ENCODE measurements around the gene RAB44. TPM values are rescaled to one million over a fixed set of nuclear protein-coding genes. Genes with fewer than 3 reads are reported as not detected.

Gene RAB44
- total and polyA plus RNA-seq, 12 donors, result 0.03 to 0.16 TPM; not detected in 10

DNA sequence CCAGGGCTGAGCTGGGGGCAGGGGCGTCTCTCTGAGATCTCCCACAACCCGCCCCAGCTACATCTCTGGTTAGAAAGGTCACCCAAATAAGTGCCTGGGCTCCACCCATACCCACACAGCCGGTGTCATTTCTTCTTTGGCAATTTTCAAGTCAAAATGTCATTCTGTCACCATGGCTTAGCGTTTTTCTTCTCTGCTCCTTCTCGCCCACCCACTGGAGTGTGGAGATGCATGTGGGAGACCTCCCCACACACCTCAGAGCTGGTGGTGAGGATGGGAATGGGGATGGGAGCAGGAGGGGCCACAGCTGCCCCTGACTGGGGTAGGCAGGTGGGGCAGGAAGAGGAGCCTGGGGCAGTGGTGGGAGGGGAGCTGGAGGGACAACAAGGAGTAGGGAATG lies 78.5 kb downstream of the RAB44 start:
- 74 to 82% (median 76%) methylated on average over 5 of the region's 5 CpGs for WGBS, 4 donors
- TF ChIP-seq POLR2A (IDR thresholded peaks at IDR 0.05), result no peak
- TF ChIP-seq, protein P1, sequence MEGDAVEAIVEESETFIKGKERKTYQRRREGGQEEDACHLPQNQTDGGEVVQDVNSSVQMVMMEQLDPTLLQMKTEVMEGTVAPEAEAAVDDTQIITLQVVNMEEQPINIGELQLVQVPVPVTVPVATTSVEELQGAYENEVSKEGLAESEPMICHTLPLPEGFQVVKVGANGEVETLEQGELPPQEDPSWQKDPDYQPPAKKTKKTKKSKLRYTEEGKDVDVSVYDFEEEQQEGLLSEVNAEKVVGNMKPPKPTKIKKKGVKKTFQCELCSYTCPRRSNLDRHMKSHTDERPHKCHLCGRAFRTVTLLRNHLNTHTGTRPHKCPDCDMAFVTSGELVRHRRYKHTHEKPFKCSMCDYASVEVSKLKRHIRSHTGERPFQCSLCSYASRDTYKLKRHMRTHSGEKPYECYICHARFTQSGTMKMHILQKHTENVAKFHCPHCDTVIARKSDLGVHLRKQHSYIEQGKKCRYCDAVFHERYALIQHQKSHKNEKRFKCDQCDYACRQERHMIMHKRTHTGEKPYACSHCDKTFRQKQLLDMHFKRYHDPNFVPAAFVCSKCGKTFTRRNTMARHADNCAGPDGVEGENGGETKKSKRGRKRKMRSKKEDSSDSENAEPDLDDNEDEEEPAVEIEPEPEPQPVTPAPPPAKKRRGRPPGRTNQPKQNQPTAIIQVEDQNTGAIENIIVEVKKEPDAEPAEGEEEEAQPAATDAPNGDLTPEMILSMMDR (IDR thresholded peaks at IDR 0.05), result no peak
- Histone ChIP-seq H3K36me3 (replicated peaks in 1 of 2) (no peaks in the 10 kb centered on the region), H3K9me3 (replicated peaks in 1 of 3) (no peaks in the 10 kb centered on the region), H3K4me1 (replicated peaks in 1 of 2) (no peaks in the 10 kb centered on the region), H3K27me3 (peaks cover 6% of the 10 kb centered on the region), H3K27ac (no peak overlapping the region), H3K4me3 (no peak overlapping the region)
- intact Hi-C loops (cut with DNase I), result loop anchor here in 1 of 2 donors (10.0 kb wide), 1 partner anchor 419 kb away; no protein-coding TSS in a partner anchor
- no peak for DNase-seq

- Histone ChIP-seq H3K27me3 (peaks cover 6% of the 10 kb centered on the region), H3K4me3 (no peak overlapping the region), H3K27ac (no peak overlapping the region), H3K4me1 (replicated peaks in 1 of 2) (no peaks in the 10 kb centered on the region), H3K36me3 (replicated peaks in 1 of 2) (no peaks in the 10 kb centered on the region), H3K9me3 (replicated peaks in 1 of 3) (no peaks in the 10 kb centered on the region)
- 53 to 62% (median 57%) methylated on average over 5 of the region's 5 CpGs for WGBS, 4 donors
- intact Hi-C loops (cut with DNase I), result loop anchor here in 1 of 2 donors (10.0 kb wide), 1 partner anchor 417 kb away; no protein-coding TSS in a partner anchor
- DNase-seq, result no peak
- TF ChIP-seq, protein P1 (IDR thresholded peaks at IDR 0.05), result no peak
- TF ChIP-seq POLR2A (IDR thresholded peaks at IDR 0.05), result no peak
Measured at GRCh38 chr6:36777801-36778200, 80.2 kb downstream of the RAB44 start.

GRCh38 chr6:36779227-36779626 lies 81.6 kb downstream of the RAB44 start:
- intact Hi-C loops (cut with DNase I), result loop anchor here in 1 of 2 donors (10.0 kb wide), 1 partner anchor 416 kb away; no protein-coding TSS in a partner anchor
- no peak for DNase-seq
- TF ChIP-seq, protein P1 (IDR thresholded peaks at IDR 0.05), result no peak
- no peak for TF ChIP-seq POLR2A (IDR thresholded peaks at IDR 0.05)
- WGBS, 4 donors, result 59 to 91% (median 79%) methylated on average over 3 to 5 of the region's 5 CpGs
- Histone ChIP-seq H3K4me1 (replicated peaks in 1 of 2) (no peaks in the 10 kb centered on the region), H3K36me3 (replicated peaks in 1 of 2) (no peaks in the 10 kb centered on the region), H3K27ac (no peak overlapping the region), H3K4me3 (no peak overlapping the region), H3K9me3 (replicated peaks in 1 of 3) (no peaks in the 10 kb centered on the region), H3K27me3 (peaks cover 6% of the 10 kb centered on the region)

DNA sequence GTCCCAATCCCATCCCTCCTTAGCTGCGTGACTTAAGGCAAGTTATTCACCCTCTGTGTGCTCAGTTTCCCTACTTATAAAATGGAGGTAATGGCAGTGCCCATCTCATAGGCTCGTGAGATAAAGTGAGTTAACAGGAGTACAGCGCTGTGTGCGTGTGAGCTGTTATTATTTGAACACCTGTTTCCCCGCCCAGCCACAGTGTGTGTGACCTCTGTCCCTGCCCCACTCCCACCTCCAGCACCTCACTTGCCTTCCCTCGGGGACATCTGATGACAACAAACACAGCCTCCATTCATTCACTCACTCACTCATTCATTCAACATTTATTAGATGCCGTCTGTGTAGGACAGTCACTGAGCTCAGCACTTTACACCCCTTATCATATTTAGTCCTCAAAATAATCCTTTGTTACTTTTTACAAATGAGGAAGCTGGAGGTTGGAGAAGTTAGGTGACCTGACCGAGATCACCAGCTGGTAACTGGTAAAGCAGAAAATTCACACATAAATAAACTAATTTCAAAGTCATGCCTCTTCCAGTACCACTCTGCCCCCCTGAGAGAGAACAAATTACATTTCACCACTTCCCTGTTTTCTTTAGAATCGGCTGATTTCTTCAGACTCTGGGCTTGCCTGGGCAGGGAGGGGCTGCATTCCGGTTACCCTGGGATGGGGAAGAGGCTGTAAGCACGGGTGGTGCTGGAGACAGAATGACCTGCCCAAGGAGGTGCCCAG lies 83.0 kb downstream of the RAB44 start:
- H3K27ac ChIP-seq, result no peak overlapping the region
- no peak for DNase-seq
- no peak overlapping the region for H3K4me3 ChIP-seq
- H3K9me3 ChIP-seq (replicated peaks in 1 of 3), result no peaks in the 10 kb centered on the region
- TF ChIP-seq, protein P1 (IDR thresholded peaks at IDR 0.05), result no peak
- TF ChIP-seq POLR2A (IDR thresholded peaks at IDR 0.05), result no peak
- intact Hi-C loops (cut with DNase I), result no loop called here
- no peaks in the 10 kb centered on the region for H3K36me3 ChIP-seq (replicated peaks in 1 of 2)
- peaks cover 6% of the 10 kb centered on the region for H3K27me3 ChIP-seq
- WGBS, 4 donors, result 64 to 72% (median 67%) methylated on average over 10 to 11 of the region's 11 CpGs
- H3K4me1 ChIP-seq (replicated peaks in 1 of 2), result no peaks in the 10 kb centered on the region

Measured in adrenal gland (tissue), 12 donors.